Measurements from ENCODE around the gene TRPC4AP.

TRPC4AP gene

DNA sequence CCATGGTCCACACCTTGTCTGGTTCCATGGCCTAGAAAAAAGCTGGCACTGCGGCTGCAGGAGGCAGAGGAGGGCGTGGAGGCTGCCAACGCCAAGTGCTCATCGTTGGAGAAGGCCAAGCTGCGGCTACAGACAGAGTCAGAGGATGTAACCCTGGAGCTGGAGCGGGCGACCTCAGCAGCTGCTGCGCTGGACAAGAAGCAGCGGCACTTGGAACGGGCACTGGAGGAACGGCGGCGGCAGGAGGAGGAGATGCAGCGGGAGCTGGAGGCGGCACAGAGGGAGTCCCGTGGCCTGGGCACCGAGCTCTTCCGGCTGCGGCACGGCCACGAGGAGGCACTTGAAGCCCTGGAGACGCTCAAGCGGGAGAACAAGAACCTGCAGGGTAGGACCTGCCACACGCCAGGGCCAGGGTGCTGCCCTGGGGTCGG, 93.6 kb downstream of the TRPC4AP start:
- TF ChIP-seq TAF1 (IDR thresholded peaks at IDR 0.05; ENCODE audit: borderline replicate concordance, insufficient read depth, low read length) (no peak), FOXP2 (optimal IDR thresholded peaks at IDR 0.05; ENCODE audit: borderline replicate concordance, extremely low read depth, extremely low read length, insufficient read depth) (no peak), POLR2AphosphoS5 (IDR thresholded peaks at IDR 0.05; ENCODE audit: low read depth, low read length) (no peak), SIN3A (IDR thresholded peaks at IDR 0.05; ENCODE audit: borderline replicate concordance, insufficient read depth, low read length) (no peak)
- TF ChIP-seq, protein P1, sequence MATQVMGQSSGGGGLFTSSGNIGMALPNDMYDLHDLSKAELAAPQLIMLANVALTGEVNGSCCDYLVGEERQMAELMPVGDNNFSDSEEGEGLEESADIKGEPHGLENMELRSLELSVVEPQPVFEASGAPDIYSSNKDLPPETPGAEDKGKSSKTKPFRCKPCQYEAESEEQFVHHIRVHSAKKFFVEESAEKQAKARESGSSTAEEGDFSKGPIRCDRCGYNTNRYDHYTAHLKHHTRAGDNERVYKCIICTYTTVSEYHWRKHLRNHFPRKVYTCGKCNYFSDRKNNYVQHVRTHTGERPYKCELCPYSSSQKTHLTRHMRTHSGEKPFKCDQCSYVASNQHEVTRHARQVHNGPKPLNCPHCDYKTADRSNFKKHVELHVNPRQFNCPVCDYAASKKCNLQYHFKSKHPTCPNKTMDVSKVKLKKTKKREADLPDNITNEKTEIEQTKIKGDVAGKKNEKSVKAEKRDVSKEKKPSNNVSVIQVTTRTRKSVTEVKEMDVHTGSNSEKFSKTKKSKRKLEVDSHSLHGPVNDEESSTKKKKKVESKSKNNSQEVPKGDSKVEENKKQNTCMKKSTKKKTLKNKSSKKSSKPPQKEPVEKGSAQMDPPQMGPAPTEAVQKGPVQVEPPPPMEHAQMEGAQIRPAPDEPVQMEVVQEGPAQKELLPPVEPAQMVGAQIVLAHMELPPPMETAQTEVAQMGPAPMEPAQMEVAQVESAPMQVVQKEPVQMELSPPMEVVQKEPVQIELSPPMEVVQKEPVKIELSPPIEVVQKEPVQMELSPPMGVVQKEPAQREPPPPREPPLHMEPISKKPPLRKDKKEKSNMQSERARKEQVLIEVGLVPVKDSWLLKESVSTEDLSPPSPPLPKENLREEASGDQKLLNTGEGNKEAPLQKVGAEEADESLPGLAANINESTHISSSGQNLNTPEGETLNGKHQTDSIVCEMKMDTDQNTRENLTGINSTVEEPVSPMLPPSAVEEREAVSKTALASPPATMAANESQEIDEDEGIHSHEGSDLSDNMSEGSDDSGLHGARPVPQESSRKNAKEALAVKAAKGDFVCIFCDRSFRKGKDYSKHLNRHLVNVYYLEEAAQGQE (IDR thresholded peaks at IDR 0.05; ENCODE audit: insufficient read depth in 1 of 2, low read depth in 2 of 2, low read length in 2 of 2) = no peak

DNA sequence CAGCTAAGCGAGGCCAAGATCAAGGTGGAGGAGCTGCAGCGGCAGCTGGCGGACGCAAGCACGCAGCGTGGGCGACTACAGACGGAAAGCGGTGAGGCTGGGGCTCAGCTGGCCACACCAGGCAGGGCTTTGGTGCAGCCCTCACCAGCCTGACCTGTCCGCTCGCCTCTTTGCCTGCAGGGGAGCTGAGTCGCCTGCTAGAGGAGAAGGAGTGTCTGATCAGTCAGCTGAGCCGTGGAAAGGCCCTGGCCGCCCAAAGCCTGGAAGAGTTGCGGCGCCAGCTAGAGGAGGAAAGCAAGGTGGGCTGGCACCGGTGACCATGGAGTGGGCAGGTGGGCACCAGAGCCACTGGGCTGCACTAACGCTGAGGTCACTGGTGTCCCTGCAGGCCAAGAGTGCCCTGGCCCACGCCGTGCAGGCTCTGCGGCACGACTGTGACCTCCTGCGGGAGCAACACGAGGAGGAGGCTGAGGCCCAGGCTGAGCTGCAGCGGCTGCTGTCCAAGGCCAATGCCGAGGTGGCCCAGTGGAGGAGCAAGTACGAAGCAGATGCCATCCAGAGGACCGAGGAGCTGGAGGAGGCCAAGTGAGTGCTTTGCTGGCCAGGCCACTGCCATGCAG, 94.2 kb downstream of the TRPC4AP start:
- TF ChIP-seq, protein P1 (IDR thresholded peaks at IDR 0.05; ENCODE audit: insufficient read depth in 1 of 2, low read depth in 2 of 2, low read length in 2 of 2) = no peak
- no peak for TF ChIP-seq SIN3A (IDR thresholded peaks at IDR 0.05; ENCODE audit: borderline replicate concordance, insufficient read depth, low read length)
- TF ChIP-seq FOXP2 (optimal IDR thresholded peaks at IDR 0.05; ENCODE audit: borderline replicate concordance, extremely low read depth, extremely low read length, insufficient read depth) = no peak
- TF ChIP-seq POLR2AphosphoS5 (IDR thresholded peaks at IDR 0.05; ENCODE audit: low read depth, low read length) = no peak
- TF ChIP-seq TAF1 (IDR thresholded peaks at IDR 0.05; ENCODE audit: borderline replicate concordance, insufficient read depth, low read length) = no peak

DNA sequence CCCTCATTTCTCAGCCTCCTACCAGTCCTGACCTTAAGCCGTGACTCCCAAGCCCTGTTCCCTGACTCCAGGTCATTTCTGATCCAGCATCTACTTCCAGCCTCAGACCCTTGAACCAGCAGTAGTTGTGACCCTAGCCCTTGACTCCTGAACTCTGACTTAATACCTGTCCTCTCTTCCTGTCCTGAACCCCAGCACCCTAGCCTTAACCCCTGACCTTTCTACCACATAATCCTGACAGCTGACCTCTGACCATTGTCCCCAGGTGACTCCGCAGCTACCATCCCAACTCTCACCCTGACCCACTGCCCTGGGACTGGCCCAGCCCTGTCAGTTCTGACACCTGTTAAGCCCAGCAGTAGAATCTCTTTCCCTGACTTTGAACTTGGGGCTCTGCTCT, 94.8 kb downstream of the TRPC4AP start:
- TF ChIP-seq, protein P1 (IDR thresholded peaks at IDR 0.05; ENCODE audit: insufficient read depth in 1 of 2, low read depth in 2 of 2, low read length in 2 of 2) = no peak
- TF ChIP-seq TAF1 (IDR thresholded peaks at IDR 0.05; ENCODE audit: borderline replicate concordance, insufficient read depth, low read length) (no peak), SIN3A (IDR thresholded peaks at IDR 0.05; ENCODE audit: borderline replicate concordance, insufficient read depth, low read length) (no peak), POLR2AphosphoS5 (IDR thresholded peaks at IDR 0.05; ENCODE audit: low read depth, low read length) (no peak), FOXP2 (optimal IDR thresholded peaks at IDR 0.05; ENCODE audit: borderline replicate concordance, extremely low read depth, extremely low read length, insufficient read depth) (no peak)

DNA sequence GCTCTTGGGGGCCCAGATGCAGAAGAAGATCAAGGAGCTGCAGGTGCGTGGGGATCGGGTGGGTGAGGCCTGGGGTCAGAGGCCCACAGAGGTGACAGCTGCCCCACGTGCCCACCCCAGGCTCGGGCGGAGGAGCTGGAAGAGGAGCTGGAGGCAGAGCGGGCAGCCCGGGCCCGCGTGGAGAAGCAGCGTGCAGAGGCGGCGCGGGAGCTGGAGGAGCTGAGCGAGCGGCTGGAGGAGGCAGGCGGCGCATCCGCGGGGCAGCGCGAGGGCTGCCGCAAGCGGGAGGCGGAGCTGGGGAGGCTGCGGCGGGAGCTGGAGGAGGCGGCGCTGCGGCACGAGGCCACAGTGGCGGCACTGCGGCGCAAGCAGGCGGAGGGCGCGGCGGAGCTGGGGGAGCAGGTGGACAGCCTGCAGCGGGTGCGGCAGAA, 95.5 kb downstream of the TRPC4AP start:
- TF ChIP-seq, protein P1 (IDR thresholded peaks at IDR 0.05; ENCODE audit: insufficient read depth in 1 of 2, low read depth in 2 of 2, low read length in 2 of 2) = no peak
- TF ChIP-seq FOXP2 (optimal IDR thresholded peaks at IDR 0.05; ENCODE audit: borderline replicate concordance, extremely low read depth, extremely low read length, insufficient read depth) (no peak), POLR2AphosphoS5 (IDR thresholded peaks at IDR 0.05; ENCODE audit: low read depth, low read length) (no peak), SIN3A (IDR thresholded peaks at IDR 0.05; ENCODE audit: borderline replicate concordance, insufficient read depth, low read length) (no peak), TAF1 (IDR thresholded peaks at IDR 0.05; ENCODE audit: borderline replicate concordance, insufficient read depth, low read length) (no peak)

All from PFSK-1 (cell line).